ENCODE measurements around the gene APOBEC2. TPM values are rescaled to one million over a fixed set of nuclear protein-coding genes. Genes with fewer than 3 reads are reported as not detected.
"Not testable (repeated sequence)": the region's sequence is repeated elsewhere in the genome, so short reads cannot be mapped to it uniquely, and the experiment has no call there.

The APOBEC2 gene
- polyA plus RNA-seq (2011; rRNA removed): not detected in 2 replicates
- not detected in 2 replicates for polyA plus RNA-seq (2012; cell fraction: cytosol; rRNA removed)
- not detected in 2 replicates for polyA plus RNA-seq (2012; cell fraction: nucleus; rRNA removed)
- not detected in 3 replicates for polyA plus RNA-seq (2017; fragmentation: RNase III; extraction: RNeasy Plus Mini Kit Qiagen cat#74134 plus additional on column Dnase treatment)
- not detected in 2 replicates for polyA minus RNA-seq (2011; rRNA and poly(A)+ RNA removed)

DNA sequence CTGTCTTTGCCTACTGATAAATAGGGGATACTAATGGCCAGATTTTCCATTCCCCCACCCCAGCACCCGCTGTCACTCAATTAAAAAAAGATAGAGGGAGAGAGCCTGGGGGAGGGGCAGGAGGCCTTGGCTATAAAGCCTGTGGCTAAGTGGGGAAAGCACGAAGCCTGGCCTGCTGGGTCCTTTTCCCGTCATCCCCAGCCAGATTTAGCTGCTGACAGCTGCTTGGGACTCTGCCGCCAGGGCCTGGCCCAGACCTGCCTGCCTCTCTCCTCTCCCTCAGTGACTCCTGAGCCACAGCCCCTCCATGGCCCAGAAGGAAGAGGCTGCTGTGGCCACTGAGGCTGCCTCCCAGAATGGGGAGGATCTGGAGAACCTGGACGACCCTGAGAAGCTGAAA, at the start of gene APOBEC2:
Gene APOBEC2 (plus strand): TSS at position 162 of the 400 bp plus-strand sequence. CDS start 146 bp downstream, at position 308.
- no peaks in the 10 kb centered on the region for H3K4me1 ChIP-seq
- FAIRE-seq: no peak
- no peak for DNase-seq (ENCODE audit: low read depth in 1 of 2, low spot score in 1 of 2)
- no peak within 1 kb of the TSS for H3K4me2 ChIP-seq
- H3K27ac ChIP-seq: no peak within 1 kb of the TSS
- ChIA-PET POLR2A (no interaction called here), CTCF (interaction anchor here (0.8 to 2.1 kb wide), 5 partner anchors 13 to 23 kb away, joined by 3 to 9 read pairs (median 3); partner anchors contain the start of gene UNC5CL)
- no peak for ATAC-seq
- TF ChIP-seq, protein P1, sequence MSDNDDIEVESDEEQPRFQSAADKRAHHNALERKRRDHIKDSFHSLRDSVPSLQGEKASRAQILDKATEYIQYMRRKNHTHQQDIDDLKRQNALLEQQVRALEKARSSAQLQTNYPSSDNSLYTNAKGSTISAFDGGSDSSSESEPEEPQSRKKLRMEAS (IDR thresholded peaks at IDR 0.05): no peak
- TF ChIP-seq ZNF302 (CRISPR knock-in tag; IDR thresholded peaks at IDR 0.05) (no peak), CEBPB (IDR thresholded peaks at IDR 0.05) (no peak), SREBF2 (IDR thresholded peaks at IDR 0.05) (no peak), ZFP36 (IDR thresholded peaks at IDR 0.05; ENCODE audit: borderline replicate concordance, partially characterized antibody) (no peak), POLR2AphosphoS2 (conservative IDR thresholded peaks at IDR 0.05; ENCODE audit: low read length) (no peak), CBX8 (IDR thresholded peaks at IDR 0.05) (no peak), SMC3 (IDR thresholded peaks at IDR 0.05) (no peak), ZSCAN20 (CRISPR knock-in tag; IDR thresholded peaks at IDR 0.05) (no peak), NR3C1 (IDR thresholded peaks at IDR 0.05) (no peak), MAZ (IDR thresholded peaks at IDR 0.05; ENCODE audit: borderline replicate concordance, low read depth, low read length) (no peak), RNF2 (IDR thresholded peaks at IDR 0.05; ENCODE audit: borderline replicate concordance, low read depth) (no peak)
- TF ChIP-seq, protein P2, sequence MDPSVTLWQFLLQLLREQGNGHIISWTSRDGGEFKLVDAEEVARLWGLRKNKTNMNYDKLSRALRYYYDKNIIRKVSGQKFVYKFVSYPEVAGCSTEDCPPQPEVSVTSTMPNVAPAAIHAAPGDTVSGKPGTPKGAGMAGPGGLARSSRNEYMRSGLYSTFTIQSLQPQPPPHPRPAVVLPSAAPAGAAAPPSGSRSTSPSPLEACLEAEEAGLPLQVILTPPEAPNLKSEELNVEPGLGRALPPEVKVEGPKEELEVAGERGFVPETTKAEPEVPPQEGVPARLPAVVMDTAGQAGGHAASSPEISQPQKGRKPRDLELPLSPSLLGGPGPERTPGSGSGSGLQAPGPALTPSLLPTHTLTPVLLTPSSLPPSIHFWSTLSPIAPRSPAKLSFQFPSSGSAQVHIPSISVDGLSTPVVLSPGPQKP (IDR thresholded peaks at IDR 0.05; ENCODE audit: low read depth, low read length): no peak
- TF ChIP-seq, protein P3, sequence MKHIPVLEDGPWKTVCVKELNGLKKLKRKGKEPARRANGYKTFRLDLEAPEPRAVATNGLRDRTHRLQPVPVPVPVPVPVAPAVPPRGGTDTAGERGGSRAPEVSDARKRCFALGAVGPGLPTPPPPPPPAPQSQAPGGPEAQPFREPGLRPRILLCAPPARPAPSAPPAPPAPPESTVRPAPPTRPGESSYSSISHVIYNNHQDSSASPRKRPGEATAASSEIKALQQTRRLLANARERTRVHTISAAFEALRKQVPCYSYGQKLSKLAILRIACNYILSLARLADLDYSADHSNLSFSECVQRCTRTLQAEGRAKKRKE (CRISPR knock-in tag; IDR thresholded peaks at IDR 0.05; ENCODE audit: low read depth): no peak
- TF ChIP-seq, protein P4, sequence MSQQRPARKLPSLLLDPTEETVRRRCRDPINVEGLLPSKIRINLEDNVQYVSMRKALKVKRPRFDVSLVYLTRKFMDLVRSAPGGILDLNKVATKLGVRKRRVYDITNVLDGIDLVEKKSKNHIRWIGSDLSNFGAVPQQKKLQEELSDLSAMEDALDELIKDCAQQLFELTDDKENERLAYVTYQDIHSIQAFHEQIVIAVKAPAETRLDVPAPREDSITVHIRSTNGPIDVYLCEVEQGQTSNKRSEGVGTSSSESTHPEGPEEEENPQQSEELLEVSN (IDR thresholded peaks at IDR 0.05; ENCODE audit: borderline replicate concordance, low read depth): no peak
- 93% methylated on average over 4 of the region's 5 CpGs for WGBS (ENCODE audit: missing lambda C conversion rate)
- H3K4me3 ChIP-seq: no peak within 1 kb of the TSS
- H3K9me3 ChIP-seq: no peaks in the 10 kb centered on the region

DNA sequence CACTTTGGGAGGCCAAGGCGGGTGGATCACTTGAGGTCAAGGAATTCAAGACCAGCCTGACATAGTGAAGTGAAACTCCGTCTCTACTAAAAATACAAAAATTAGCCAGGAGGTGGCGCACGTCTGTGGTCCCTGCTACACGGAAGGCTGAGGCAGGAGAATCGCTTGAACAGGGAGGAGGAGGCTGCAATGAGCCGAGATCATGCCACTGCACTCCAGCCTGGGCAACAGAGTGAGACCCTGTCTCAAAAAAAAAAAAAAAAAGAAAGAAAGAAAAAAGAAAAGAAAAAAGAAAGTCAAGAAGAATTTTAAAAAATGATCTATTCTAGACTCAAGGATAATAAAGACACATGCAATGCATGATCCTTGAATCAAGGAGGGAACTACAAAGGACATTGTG, 46.8 kb upstream of the APOBEC2 start:
- not testable (repeated sequence) for FAIRE-seq
- Histone ChIP-seq H3K27ac (peak overlapping the region; percentile 45 to 76; a peak in 4 of 6 replicates), H3K4me2 (peak overlapping the region; percentile 1; the same call in 1 of the 3 replicates)

DNA sequence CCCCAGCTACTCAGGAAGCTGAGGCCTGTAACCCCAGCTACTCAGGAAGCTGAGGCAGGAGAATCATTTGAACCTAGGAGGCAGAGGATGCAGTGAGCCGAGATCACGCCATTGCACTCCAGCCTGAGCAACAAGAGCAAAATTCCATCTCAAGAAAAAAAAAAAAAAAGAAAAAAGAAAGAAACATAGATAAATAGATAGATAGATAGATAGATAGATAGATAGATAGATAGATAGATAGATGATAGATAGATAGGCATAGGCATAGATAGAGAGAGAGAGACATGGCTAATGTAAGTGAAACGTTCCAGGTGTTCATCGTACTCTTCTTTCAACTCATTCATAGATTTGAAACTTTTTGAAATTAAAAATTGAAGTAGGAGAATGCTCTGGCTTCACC, 46.0 kb upstream of the APOBEC2 start:
- POLR2A ChIA-PET; H3K4me1 ChIP-seq; DNase-seq (ENCODE audit: low read depth in 1 of 2, low spot score in 1 of 2); H3K4me3 ChIP-seq; H3K9me3 ChIP-seq; FAIRE-seq; ATAC-seq; H3K4me2 ChIP-seq: not testable (repeated sequence)
- CTCF ChIA-PET: interaction anchor here (1.8 kb wide), 1 partner anchor 10 kb away, joined by 6 read pairs; no protein-coding TSS in a partner anchor
- WGBS (ENCODE audit: missing lambda C conversion rate): 84% methylated on average over 4 of the region's 4 CpGs
- H3K27ac ChIP-seq: peak overlapping the region; percentile 44 to 75; a peak in 4 of 6 replicates

More for the DNA sequence above, 46.8 kb upstream of the APOBEC2 start:
- POLR2A ChIA-PET, H3K4me3 ChIP-seq, H3K9me3 ChIP-seq, H3K4me1 ChIP-seq, CTCF ChIA-PET: not testable (repeated sequence)
- ATAC-seq (peak; percentile 56 to 92; a peak in 3 of 6 replicates), DNase-seq (ENCODE audit: low read depth in 1 of 2, low spot score in 1 of 2) (peak in 1 of 2 experiments; percentile 69)
- WGBS (ENCODE audit: missing lambda C conversion rate): 0% methylated on average over 7 of the region's 7 CpGs
- TF ChIP-seq, protein P5, sequence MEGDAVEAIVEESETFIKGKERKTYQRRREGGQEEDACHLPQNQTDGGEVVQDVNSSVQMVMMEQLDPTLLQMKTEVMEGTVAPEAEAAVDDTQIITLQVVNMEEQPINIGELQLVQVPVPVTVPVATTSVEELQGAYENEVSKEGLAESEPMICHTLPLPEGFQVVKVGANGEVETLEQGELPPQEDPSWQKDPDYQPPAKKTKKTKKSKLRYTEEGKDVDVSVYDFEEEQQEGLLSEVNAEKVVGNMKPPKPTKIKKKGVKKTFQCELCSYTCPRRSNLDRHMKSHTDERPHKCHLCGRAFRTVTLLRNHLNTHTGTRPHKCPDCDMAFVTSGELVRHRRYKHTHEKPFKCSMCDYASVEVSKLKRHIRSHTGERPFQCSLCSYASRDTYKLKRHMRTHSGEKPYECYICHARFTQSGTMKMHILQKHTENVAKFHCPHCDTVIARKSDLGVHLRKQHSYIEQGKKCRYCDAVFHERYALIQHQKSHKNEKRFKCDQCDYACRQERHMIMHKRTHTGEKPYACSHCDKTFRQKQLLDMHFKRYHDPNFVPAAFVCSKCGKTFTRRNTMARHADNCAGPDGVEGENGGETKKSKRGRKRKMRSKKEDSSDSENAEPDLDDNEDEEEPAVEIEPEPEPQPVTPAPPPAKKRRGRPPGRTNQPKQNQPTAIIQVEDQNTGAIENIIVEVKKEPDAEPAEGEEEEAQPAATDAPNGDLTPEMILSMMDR (IDR thresholded peaks at IDR 0.05): peak; percentile 57
- peak; percentile 67 for TF ChIP-seq SMC3 (IDR thresholded peaks at IDR 0.05)
- peak; percentile 44 to 62; a peak in 4 of 5 replicates for TF ChIP-seq RAD21 (conservative IDR thresholded peaks at IDR 0.05 in 1 of 2, IDR thresholded peaks at IDR 0.05 in 1 of 2)
